ENCODE measurements around the gene KCNH1.

DNA sequence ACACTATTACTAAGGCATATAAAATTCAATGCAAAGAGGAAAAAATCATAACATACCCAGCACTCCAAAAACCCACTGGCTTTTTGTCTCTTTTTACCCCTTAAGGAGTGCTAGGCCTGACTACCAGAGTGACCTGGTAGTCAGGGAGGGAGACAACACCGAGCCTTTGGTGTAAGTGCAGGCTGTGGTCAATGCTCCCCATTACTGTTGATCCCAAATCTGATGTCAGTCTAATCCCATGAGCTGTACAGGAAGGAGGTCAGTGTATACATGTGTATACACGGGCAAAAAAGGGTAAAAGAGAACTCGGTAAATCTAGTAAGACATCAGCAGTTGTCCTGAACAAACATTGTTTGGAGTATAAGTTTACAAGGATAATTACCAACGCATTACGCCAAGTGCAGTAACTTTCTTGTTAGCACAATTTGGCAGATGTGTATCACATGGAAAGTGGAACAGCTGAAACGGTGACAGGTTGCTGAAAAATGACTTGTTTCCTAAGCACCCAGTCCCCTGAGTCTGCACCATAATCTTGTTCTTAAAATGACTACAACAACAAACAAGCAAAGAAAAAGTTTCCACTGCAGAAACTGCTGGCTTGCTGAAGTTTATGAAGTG is 217.9 kb downstream of the KCNH1 start:
- TF ChIP-seq, protein P1, sequence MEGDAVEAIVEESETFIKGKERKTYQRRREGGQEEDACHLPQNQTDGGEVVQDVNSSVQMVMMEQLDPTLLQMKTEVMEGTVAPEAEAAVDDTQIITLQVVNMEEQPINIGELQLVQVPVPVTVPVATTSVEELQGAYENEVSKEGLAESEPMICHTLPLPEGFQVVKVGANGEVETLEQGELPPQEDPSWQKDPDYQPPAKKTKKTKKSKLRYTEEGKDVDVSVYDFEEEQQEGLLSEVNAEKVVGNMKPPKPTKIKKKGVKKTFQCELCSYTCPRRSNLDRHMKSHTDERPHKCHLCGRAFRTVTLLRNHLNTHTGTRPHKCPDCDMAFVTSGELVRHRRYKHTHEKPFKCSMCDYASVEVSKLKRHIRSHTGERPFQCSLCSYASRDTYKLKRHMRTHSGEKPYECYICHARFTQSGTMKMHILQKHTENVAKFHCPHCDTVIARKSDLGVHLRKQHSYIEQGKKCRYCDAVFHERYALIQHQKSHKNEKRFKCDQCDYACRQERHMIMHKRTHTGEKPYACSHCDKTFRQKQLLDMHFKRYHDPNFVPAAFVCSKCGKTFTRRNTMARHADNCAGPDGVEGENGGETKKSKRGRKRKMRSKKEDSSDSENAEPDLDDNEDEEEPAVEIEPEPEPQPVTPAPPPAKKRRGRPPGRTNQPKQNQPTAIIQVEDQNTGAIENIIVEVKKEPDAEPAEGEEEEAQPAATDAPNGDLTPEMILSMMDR (IDR thresholded peaks at IDR 0.05): no peak
- TF ChIP-seq, protein P2, sequence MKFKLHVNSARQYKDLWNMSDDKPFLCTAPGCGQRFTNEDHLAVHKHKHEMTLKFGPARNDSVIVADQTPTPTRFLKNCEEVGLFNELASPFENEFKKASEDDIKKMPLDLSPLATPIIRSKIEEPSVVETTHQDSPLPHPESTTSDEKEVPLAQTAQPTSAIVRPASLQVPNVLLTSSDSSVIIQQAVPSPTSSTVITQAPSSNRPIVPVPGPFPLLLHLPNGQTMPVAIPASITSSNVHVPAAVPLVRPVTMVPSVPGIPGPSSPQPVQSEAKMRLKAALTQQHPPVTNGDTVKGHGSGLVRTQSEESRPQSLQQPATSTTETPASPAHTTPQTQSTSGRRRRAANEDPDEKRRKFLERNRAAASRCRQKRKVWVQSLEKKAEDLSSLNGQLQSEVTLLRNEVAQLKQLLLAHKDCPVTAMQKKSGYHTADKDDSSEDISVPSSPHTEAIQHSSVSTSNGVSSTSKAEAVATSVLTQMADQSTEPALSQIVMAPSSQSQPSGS (CRISPR knock-in tag; IDR thresholded peaks at IDR 0.05; ENCODE audit: borderline replicate concordance, low read depth): no peak
- TF ChIP-seq, protein P3, sequence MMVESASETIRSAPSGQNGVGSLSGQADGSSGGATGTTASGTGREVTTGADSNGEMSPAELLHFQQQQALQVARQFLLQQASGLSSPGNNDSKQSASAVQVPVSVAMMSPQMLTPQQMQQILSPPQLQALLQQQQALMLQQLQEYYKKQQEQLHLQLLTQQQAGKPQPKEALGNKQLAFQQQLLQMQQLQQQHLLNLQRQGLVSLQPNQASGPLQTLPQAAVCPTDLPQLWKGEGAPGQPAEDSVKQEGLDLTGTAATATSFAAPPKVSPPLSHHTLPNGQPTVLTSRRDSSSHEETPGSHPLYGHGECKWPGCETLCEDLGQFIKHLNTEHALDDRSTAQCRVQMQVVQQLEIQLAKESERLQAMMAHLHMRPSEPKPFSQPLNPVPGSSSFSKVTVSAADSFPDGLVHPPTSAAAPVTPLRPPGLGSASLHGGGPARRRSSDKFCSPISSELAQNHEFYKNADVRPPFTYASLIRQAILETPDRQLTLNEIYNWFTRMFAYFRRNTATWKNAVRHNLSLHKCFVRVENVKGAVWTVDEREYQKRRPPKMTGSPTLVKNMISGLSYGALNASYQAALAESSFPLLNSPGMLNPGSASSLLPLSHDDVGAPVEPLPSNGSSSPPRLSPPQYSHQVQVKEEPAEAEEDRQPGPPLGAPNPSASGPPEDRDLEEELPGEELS (CRISPR knock-in tag; IDR thresholded peaks at IDR 0.05): no peak
- TF ChIP-seq JUN (CRISPR knock-in tag; IDR thresholded peaks at IDR 0.05) (no peak), ATF1 (CRISPR knock-in tag; IDR thresholded peaks at IDR 0.05) (no peak), CREB1 (CRISPR knock-in tag; IDR thresholded peaks at IDR 0.05) (no peak), NFYB (CRISPR knock-in tag; conservative IDR thresholded peaks at IDR 0.05; ENCODE audit: low read depth) (no peak)
- TF ChIP-seq, protein P4, sequence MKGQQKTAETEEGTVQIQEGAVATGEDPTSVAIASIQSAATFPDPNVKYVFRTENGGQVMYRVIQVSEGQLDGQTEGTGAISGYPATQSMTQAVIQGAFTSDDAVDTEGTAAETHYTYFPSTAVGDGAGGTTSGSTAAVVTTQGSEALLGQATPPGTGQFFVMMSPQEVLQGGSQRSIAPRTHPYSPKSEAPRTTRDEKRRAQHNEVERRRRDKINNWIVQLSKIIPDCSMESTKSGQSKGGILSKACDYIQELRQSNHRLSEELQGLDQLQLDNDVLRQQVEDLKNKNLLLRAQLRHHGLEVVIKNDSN (CRISPR knock-in tag; IDR thresholded peaks at IDR 0.05): no peak
- TF ChIP-seq, protein P5, sequence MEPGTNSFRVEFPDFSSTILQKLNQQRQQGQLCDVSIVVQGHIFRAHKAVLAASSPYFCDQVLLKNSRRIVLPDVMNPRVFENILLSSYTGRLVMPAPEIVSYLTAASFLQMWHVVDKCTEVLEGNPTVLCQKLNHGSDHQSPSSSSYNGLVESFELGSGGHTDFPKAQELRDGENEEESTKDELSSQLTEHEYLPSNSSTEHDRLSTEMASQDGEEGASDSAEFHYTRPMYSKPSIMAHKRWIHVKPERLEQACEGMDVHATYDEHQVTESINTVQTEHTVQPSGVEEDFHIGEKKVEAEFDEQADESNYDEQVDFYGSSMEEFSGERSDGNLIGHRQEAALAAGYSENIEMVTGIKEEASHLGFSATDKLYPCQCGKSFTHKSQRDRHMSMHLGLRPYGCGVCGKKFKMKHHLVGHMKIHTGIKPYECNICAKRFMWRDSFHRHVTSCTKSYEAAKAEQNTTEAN (CRISPR knock-in tag; IDR thresholded peaks at IDR 0.05): no peak
